ENCODE results near the gene PTPRG. TPM values are rescaled to one million over a fixed set of nuclear protein-coding genes. Genes with fewer than 3 reads are reported as not detected.

Gene PTPRG
- total RNA-seq, 3 donors from 2014 or later (not counting 1 experiment from before 2014, with no cell fraction given) = 1.0 to 2.9 (median 2.5) TPM

DNA sequence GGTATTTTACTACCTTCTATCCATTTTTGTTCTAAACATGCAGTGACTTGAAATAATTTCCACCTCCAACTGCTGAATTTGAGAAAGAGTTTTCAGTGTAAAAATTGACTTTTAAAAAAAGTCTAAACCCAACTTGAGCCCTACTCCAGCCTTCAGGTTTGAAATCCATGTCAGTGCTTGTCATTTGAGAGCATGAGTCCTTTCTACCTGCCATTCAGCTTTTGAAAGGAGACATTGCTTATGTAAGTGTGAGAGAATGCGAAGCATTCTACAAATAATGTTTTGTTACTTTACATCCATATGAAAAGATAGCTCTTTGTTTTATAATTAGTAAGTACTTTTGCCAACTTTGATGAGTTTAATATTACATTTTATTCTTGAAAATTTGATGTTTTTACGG is 329.2 kb downstream of the PTPRG start:
- H3K4me1 ChIP-seq (ENCODE audit: control insufficient read depth, insufficient read depth, low read length) = peaks cover 2% of the 10 kb centered on the region
- TF ChIP-seq, protein P1, sequence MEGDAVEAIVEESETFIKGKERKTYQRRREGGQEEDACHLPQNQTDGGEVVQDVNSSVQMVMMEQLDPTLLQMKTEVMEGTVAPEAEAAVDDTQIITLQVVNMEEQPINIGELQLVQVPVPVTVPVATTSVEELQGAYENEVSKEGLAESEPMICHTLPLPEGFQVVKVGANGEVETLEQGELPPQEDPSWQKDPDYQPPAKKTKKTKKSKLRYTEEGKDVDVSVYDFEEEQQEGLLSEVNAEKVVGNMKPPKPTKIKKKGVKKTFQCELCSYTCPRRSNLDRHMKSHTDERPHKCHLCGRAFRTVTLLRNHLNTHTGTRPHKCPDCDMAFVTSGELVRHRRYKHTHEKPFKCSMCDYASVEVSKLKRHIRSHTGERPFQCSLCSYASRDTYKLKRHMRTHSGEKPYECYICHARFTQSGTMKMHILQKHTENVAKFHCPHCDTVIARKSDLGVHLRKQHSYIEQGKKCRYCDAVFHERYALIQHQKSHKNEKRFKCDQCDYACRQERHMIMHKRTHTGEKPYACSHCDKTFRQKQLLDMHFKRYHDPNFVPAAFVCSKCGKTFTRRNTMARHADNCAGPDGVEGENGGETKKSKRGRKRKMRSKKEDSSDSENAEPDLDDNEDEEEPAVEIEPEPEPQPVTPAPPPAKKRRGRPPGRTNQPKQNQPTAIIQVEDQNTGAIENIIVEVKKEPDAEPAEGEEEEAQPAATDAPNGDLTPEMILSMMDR (IDR thresholded peaks at IDR 0.05) = no peak
- no peak for DNase-seq
- no peaks in the 10 kb centered on the region for H3K9me3 Mint-ChIP-seq
- H3K4me3 Mint-ChIP-seq = no peak overlapping the region
- no peaks in the 10 kb centered on the region for H3K36me3 ChIP-seq (ENCODE audit: control insufficient read depth, insufficient read depth, low read length)
- ATAC-seq = no peak
- intact Hi-C loops (cut with micrococcal nuclease) = no loop called here
- H3K27me3 Mint-ChIP-seq (ENCODE audit: low read depth in 2 of 2) = no peaks in the 10 kb centered on the region
- H3K9me3 ChIP-seq (ENCODE audit: control insufficient read depth, insufficient read depth, low read length) = no peaks in the 10 kb centered on the region
- no peak overlapping the region for H3K4me3 ChIP-seq (ENCODE audit: low read length)
- H3K4me1 Mint-ChIP-seq = peaks cover 9 to 10% of the 10 kb centered on the region in 2 donors
- H3K27me3 ChIP-seq (ENCODE audit: control insufficient read depth, insufficient read depth, low read length) = no peaks in the 10 kb centered on the region
- no peak overlapping the region for H3K27ac ChIP-seq (ENCODE audit: low read length)
- no peak overlapping the region for H3K27ac Mint-ChIP-seq
- WGBS (ENCODE audit: insufficient coverage) = 60% methylated on average over 1 of the region's 2 CpGs
- H3K36me3 Mint-ChIP-seq = no peaks in the 10 kb centered on the region

DNA sequence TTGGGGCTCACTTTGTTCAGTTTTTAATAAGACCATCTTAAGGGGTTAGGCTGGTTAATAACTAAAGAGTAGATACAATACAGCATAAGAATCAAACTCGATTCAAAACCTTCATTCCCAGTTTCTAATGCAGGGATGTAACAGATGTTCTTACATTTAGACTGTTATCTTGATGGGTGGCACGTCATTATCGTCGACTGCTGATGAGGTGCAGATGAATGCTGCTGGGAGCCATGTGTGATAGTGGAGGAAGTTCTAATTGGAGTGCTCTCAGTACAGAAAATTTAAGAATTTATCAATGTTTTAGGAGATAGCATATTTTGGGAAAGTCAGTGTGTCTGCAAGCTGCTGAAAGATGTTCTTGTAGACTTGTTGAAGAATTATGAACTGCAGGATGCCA is 331.5 kb downstream of the PTPRG start:
- Mint-ChIP-seq H3K27ac (no peak overlapping the region), H3K4me3 (no peak overlapping the region), H3K36me3 (no peaks in the 10 kb centered on the region), H3K9me3 (peaks cover 0 to under 1% of the 10 kb centered on the region in 2 donors), H3K4me1 (peaks cover 9 to 10% of the 10 kb centered on the region in 2 donors), H3K27me3 (ENCODE audit: low read depth in 2 of 2) (no peaks in the 10 kb centered on the region)
- no peaks in the 10 kb centered on the region for H3K36me3 ChIP-seq (ENCODE audit: control insufficient read depth, insufficient read depth, low read length)
- ATAC-seq (no peak), DNase-seq (no peak)
- peaks cover 2% of the 10 kb centered on the region for H3K4me1 ChIP-seq (ENCODE audit: control insufficient read depth, insufficient read depth, low read length)
- H3K9me3 ChIP-seq (ENCODE audit: control insufficient read depth, insufficient read depth, low read length) = no peaks in the 10 kb centered on the region
- H3K27me3 ChIP-seq (ENCODE audit: control insufficient read depth, insufficient read depth, low read length) = no peaks in the 10 kb centered on the region
- no peak overlapping the region for H3K27ac ChIP-seq (ENCODE audit: low read length)
- intact Hi-C loops (cut with micrococcal nuclease) = no loop called here
- H3K4me3 ChIP-seq (ENCODE audit: low read length) = no peak overlapping the region
- TF ChIP-seq, protein P1 (IDR thresholded peaks at IDR 0.05) = no peak
- 94% methylated on average over 3 of the region's 4 CpGs for WGBS (ENCODE audit: insufficient coverage)

DNA sequence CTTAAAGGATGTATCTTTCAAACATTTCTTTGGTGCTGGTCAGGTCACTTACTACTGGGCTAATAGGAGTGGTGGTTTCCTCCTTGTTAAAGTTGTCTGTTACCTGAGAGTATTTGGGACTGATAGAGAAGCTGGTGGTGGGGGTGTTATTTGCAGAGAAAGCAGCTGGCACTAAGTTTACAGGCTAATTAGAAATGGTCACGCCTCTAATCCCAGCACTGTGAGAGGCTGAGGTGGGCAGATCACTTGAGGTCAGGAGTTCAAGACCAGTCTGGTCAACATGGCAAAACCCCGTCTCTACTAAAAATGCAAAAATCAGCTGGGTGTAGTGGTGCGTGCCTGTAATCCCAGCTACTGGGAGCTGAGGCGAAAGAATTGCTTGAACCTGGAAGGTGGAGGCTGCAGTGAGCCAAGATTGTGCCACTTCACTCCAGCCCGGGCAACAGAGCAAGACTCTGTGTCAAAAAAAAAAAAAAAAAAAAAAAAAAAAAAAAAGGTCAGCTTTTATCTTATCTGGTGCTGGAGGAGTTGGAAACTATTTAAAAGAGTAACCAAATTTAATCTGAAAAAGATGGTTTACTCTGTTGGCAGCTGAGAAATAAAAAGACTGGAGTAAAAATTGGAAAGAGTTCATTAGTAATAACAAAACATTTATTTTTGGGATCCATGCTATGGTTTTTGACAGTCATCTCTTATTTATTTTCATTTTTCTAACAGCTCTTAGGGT is 332.6 kb downstream of the PTPRG start:
- intact Hi-C loops (cut with micrococcal nuclease) = no loop called here
- DNase-seq = no peak
- no peaks in the 10 kb centered on the region for H3K27me3 ChIP-seq (ENCODE audit: control insufficient read depth, insufficient read depth, low read length)
- peaks cover 2% of the 10 kb centered on the region for H3K4me1 ChIP-seq (ENCODE audit: control insufficient read depth, insufficient read depth, low read length)
- H3K9me3 Mint-ChIP-seq = peaks cover 0 to 5% of the 10 kb centered on the region in 2 donors
- 92% methylated on average over 4 of the region's 5 CpGs for WGBS (ENCODE audit: insufficient coverage)
- no peak overlapping the region for H3K4me3 Mint-ChIP-seq
- no peaks in the 10 kb centered on the region for H3K9me3 ChIP-seq (ENCODE audit: control insufficient read depth, insufficient read depth, low read length)
- no peak overlapping the region for H3K27ac ChIP-seq (ENCODE audit: low read length)
- no peak overlapping the region for H3K4me3 ChIP-seq (ENCODE audit: low read length)
- TF ChIP-seq, protein P1 (IDR thresholded peaks at IDR 0.05) = no peak
- no peaks in the 10 kb centered on the region for H3K36me3 Mint-ChIP-seq
- no peaks in the 10 kb centered on the region for H3K36me3 ChIP-seq (ENCODE audit: control insufficient read depth, insufficient read depth, low read length)
- no peak for ATAC-seq
- no peak overlapping the region for H3K27ac Mint-ChIP-seq
- H3K27me3 Mint-ChIP-seq (ENCODE audit: low read depth in 2 of 2) = no peaks in the 10 kb centered on the region
- peaks cover 9 to 10% of the 10 kb centered on the region in 2 donors for H3K4me1 Mint-ChIP-seq

Measured in natural killer cell (primary cell).